Measurements from ENCODE around the gene TMEM43. TPM values are rescaled to one million over a fixed set of nuclear protein-coding genes. Genes with fewer than 3 reads are reported as not detected.

The TMEM43 gene
- total RNA-seq, 1 donor from 2014 or later: 50.8 TPM

DNA sequence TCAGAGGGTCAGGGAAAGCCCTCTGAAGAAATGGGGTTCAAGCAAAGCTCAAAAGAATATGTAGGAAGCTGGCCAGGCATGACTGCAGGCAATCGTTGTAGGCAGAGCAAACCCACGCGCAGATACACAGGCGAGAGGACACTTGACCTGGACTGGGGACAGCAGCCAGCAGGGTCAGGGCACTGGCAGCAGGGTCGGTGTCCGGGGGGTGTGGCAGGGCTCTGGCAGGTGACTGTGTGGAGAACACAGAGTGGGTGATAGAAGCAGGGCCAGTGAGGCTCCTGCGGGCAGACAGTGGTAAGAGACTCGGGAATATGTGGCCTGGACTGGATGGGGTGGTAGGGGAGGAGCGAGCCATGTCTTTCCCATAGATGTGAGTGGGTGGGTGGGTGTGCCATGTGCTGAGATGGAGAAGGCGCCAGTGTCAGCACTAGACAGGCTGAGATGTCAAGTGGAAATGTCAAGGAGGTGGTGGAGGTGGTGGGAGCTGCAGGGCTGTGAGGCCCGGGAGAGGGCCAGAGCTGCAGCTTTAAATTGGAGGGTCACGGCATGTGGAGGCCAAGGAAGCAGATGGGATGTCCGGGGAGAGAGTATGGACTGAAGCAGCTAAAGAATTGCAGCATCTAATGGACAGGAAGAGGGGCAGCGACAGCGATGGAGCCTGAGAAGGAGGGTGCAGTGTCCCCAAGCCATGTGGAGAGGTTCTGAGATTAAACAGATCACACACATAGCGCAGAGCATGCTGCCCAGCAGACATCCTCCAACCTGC, 13.4 kb downstream of the TMEM43 start:
- peaks cover 7% of the 10 kb centered on the region for H3K27me3 Mint-ChIP-seq (ENCODE audit: unreplicated experiment)
- no peak overlapping the region for H3K4me3 Mint-ChIP-seq (ENCODE audit: unreplicated experiment)
- no peaks in the 10 kb centered on the region for H3K9me3 Mint-ChIP-seq (ENCODE audit: unreplicated experiment)
- no peaks in the 10 kb centered on the region for H3K36me3 Mint-ChIP-seq (ENCODE audit: unreplicated experiment)
- TF ChIP-seq, protein P1, sequence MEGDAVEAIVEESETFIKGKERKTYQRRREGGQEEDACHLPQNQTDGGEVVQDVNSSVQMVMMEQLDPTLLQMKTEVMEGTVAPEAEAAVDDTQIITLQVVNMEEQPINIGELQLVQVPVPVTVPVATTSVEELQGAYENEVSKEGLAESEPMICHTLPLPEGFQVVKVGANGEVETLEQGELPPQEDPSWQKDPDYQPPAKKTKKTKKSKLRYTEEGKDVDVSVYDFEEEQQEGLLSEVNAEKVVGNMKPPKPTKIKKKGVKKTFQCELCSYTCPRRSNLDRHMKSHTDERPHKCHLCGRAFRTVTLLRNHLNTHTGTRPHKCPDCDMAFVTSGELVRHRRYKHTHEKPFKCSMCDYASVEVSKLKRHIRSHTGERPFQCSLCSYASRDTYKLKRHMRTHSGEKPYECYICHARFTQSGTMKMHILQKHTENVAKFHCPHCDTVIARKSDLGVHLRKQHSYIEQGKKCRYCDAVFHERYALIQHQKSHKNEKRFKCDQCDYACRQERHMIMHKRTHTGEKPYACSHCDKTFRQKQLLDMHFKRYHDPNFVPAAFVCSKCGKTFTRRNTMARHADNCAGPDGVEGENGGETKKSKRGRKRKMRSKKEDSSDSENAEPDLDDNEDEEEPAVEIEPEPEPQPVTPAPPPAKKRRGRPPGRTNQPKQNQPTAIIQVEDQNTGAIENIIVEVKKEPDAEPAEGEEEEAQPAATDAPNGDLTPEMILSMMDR (IDR thresholded peaks at IDR 0.05; ENCODE audit: partially characterized antibody, unreplicated experiment): no peak
- H3K4me1 Mint-ChIP-seq (ENCODE audit: low read depth, unreplicated experiment): peaks cover 5% of the 10 kb centered on the region
- H3K27ac Mint-ChIP-seq (ENCODE audit: unreplicated experiment): no peak overlapping the region
- DNase-seq: no peak

DNA sequence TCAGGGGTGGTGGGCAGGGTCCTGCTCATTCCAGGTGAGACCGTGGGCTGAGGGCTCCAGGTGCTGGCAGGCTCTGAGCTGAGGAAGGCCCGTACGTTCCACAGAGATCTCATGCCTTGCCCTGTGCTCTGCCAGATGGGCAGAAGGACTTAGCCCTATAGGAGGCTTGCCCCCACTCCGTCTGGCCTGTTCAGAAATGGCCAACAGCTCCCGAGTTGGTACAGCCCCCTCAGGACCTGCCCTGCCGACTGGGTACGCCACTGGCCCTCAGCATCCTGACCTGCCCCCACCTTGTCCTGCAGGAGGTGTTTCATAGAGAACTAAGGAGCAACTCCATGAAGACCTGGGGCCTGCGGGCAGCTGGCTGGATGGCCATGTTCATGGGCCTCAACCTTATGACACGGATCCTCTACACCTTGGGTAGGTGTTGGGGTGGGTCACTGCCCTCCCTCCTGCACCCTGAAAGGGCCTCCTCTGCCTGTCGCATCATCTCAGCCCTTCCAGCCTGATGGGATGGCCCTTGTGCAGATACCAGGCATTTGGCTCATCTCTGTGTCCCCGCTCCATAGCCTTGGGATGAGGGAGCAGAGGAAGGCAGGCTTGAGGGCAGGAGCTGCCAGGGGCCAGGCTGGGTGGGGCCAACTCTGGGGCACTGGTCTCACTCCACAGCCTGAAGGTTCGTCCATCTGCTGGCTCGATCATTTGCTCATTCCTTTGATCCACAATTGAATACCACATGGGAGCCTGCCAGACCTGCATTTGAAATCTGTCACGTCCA, 14.2 kb downstream of the TMEM43 start:
- H3K36me3 Mint-ChIP-seq (ENCODE audit: unreplicated experiment): no peaks in the 10 kb centered on the region
- no peak overlapping the region for H3K4me3 Mint-ChIP-seq (ENCODE audit: unreplicated experiment)
- H3K27me3 Mint-ChIP-seq (ENCODE audit: unreplicated experiment): peaks cover 5% of the 10 kb centered on the region
- H3K4me1 Mint-ChIP-seq (ENCODE audit: low read depth, unreplicated experiment): peaks cover 5% of the 10 kb centered on the region
- no peaks in the 10 kb centered on the region for H3K9me3 Mint-ChIP-seq (ENCODE audit: unreplicated experiment)
- H3K27ac Mint-ChIP-seq (ENCODE audit: unreplicated experiment): peak overlapping the region; percentile 17
- DNase-seq: no peak
- TF ChIP-seq, protein P1 (IDR thresholded peaks at IDR 0.05; ENCODE audit: partially characterized antibody, unreplicated experiment): no peak

DNA sequence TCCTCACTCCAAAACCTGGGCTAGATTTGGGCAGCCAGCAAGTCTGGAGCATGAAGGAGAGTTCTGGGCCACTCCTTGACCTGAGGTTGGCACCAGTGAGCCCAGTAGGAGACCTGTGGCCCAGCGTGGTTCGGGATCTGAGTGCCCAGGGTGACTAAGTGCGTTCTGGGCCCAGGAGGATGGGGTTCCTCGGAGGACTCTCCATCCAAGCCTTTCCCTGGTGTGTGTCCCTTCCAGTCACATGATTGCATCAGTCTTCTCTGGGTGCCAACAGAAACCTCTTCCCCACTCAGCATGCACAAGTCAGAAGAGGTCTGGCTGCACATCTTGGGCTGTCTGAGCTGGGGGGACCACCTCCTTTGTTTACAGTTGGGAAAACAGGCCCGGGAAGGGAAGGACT, 14.9 kb downstream of the TMEM43 start:
- Mint-ChIP-seq H3K36me3 (ENCODE audit: unreplicated experiment) (no peaks in the 10 kb centered on the region), H3K27me3 (ENCODE audit: unreplicated experiment) (peaks cover 7% of the 10 kb centered on the region), H3K9me3 (ENCODE audit: unreplicated experiment) (no peaks in the 10 kb centered on the region), H3K4me3 (ENCODE audit: unreplicated experiment) (no peak overlapping the region), H3K4me1 (ENCODE audit: low read depth, unreplicated experiment) (peaks cover 5% of the 10 kb centered on the region), H3K27ac (ENCODE audit: unreplicated experiment) (no peak overlapping the region)
- TF ChIP-seq, protein P1 (IDR thresholded peaks at IDR 0.05; ENCODE audit: partially characterized antibody, unreplicated experiment): no peak
- no peak for DNase-seq

DNA sequence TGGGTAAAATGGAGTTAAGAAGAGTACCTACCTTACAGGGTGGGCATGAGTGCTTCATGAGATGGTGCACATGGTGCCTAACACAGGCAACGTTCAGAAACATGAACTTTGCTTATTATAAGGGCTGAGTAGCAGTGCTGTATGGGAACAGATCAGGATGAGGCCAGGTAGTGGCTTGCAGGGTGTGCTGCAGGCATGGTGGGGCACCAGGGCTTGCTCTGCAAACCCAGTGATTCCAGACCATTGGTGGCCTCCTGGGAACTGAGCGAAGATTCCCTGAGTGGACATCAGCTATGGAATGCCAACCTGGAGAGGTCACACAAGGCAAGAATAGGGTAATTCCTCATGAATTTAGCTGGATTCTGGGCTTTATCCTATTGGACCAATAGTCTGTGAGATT, 15.8 kb downstream of the TMEM43 start:
- TF ChIP-seq, protein P1 (IDR thresholded peaks at IDR 0.05; ENCODE audit: partially characterized antibody, unreplicated experiment): no peak
- Mint-ChIP-seq H3K36me3 (ENCODE audit: unreplicated experiment) (no peaks in the 10 kb centered on the region), H3K4me3 (ENCODE audit: unreplicated experiment) (no peak overlapping the region), H3K9me3 (ENCODE audit: unreplicated experiment) (no peaks in the 10 kb centered on the region), H3K4me1 (ENCODE audit: low read depth, unreplicated experiment) (peaks cover 5% of the 10 kb centered on the region), H3K27me3 (ENCODE audit: unreplicated experiment) (peaks cover 7% of the 10 kb centered on the region), H3K27ac (ENCODE audit: unreplicated experiment) (no peak overlapping the region)
- no peak for DNase-seq

DNA sequence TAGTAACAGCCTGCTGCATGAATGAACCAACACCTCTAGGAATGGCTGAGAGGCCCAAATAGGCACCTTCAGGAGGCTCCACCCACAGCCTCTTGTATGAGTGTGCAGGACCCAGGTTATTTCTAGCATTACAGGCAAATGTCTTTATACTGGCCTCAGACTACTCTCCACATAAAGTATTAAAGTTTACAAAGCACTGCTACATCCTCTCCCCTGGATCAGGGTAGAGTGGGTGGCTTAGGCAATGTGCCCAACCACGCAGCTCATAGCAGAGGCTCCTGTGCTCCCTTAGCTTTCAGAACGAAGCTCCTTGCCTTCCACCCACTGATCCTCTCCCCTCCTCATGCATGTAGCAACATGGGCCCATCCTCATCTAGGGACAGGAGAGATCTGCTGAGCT, 16.3 kb downstream of the TMEM43 start:
- peaks cover 5% of the 10 kb centered on the region for H3K4me1 Mint-ChIP-seq (ENCODE audit: low read depth, unreplicated experiment)
- no peak for DNase-seq
- no peaks in the 10 kb centered on the region for H3K9me3 Mint-ChIP-seq (ENCODE audit: unreplicated experiment)
- no peak overlapping the region for H3K4me3 Mint-ChIP-seq (ENCODE audit: unreplicated experiment)
- peaks cover 7% of the 10 kb centered on the region for H3K27me3 Mint-ChIP-seq (ENCODE audit: unreplicated experiment)
- no peaks in the 10 kb centered on the region for H3K36me3 Mint-ChIP-seq (ENCODE audit: unreplicated experiment)
- H3K27ac Mint-ChIP-seq (ENCODE audit: unreplicated experiment): no peak overlapping the region
- TF ChIP-seq, protein P1 (IDR thresholded peaks at IDR 0.05; ENCODE audit: partially characterized antibody, unreplicated experiment): no peak

Measured in glutamatergic neuron (in vitro differentiated cells).